SU-DHL-6 (cell line): ENCODE data around the gene CCL5.

Experiments used
- H2AFZ ChIP-seq: fragments of 200-600 bp; sonication (generic); 2 replicates; pipeline ENCODE4 v1.6.1; 2014; ENCODE audit warnings: low read depth, mild to moderate bottlenecking, moderate library complexity, mixed read lengths, antibody characterized with exemption, low read length; ENCODE audit not compliant: severe bottlenecking
- H3F3A ChIP-seq: fragments of 200-600 bp; shearing (Covaris generic); 2 replicates; pipeline ENCODE4 v1.6.0; 2016; ENCODE audit warnings: antibody characterized with exemption, mild to moderate bottlenecking; ENCODE audit not compliant: insufficient read depth
- H3K27ac ChIP-seq: fragments of 200-600 bp; sonication (generic); 2 replicates; pipeline ENCODE4 v1.5.1; 2016; ENCODE audit warnings: low read depth, mild to moderate bottlenecking, low read length, moderate library complexity, mixed read lengths
- H3K27me3 ChIP-seq: fragments of 200-600 bp; sonication (generic), shearing (Covaris generic); 2 replicates; pipeline ENCODE4 v1.6.0; 2014; ENCODE audit warnings: mild to moderate bottlenecking, low read length
- H3K36me3 ChIP-seq: fragments of 200-600 bp; sonication (generic); 2 replicates; pipeline ENCODE4 v1.6.1; 2014; ENCODE audit warnings: mild to moderate bottlenecking, low read length, mixed read lengths
- H3K4me2 ChIP-seq: fragments of 300-600, 200-600 bp; shearing (Covaris generic), sonication (generic); 2 replicates; pipeline ENCODE4 v1.6.0; 2014; ENCODE audit warnings: low read length, low read depth, mild to moderate bottlenecking; ENCODE audit not compliant: poor library complexity, severe bottlenecking
- H3K4me3 ChIP-seq: fragments of 200-600 bp; sonication (generic); 2 replicates; pipeline ENCODE4 v1.5.1; 2014; ENCODE audit warnings: antibody characterized with exemption, low read length, mild to moderate bottlenecking, mixed read lengths; ENCODE audit not compliant: insufficient read depth, poor library complexity, severe bottlenecking
- H3K79me2 ChIP-seq: fragments of 200-600 bp; sonication (generic); 2 replicates; pipeline ENCODE4 v1.6.1; 2014; ENCODE audit warnings: mild to moderate bottlenecking, low read length, moderate library complexity; ENCODE audit not compliant: insufficient read depth
- H3K9ac ChIP-seq: fragments of 200-600 bp; sonication (generic); 2 replicates; pipeline ENCODE4 v1.7.0; 2014; ENCODE audit warnings: mild to moderate bottlenecking, low read length
- H3K9me2 ChIP-seq: fragments of 200-600 bp; sonication (generic); replicated peaks from 2 replicates; pipeline ENCODE4 v1.6.1; 2014; ENCODE audit warnings: low read length; ENCODE audit not compliant: insufficient read depth
- H3K9me3 ChIP-seq: fragments of 200-600 bp; sonication (generic); 2 replicates; pipeline ENCODE4 v1.6.1; 2014; ENCODE audit warnings: low read length, mixed read lengths; ENCODE audit not compliant: insufficient read depth
- H4K20me1 ChIP-seq: fragments of 200-600 bp; sonication (generic); 2 replicates; pipeline ENCODE4 v1.6.1; 2014; ENCODE audit warnings: low read depth, mild to moderate bottlenecking, antibody characterized with exemption, low read length, moderate library complexity, mixed read lengths
- EZH2phosphoT487 ChIP-seq: fragments of 200-600 bp; sonication (generic), shearing (Covaris generic); conservative IDR thresholded peaks from 2 replicates; pipeline ENCODE4 v1.6.1; 2018; ENCODE audit warnings: mild to moderate bottlenecking, antibody characterized with exemption, low read length, moderate library complexity, mixed read lengths
- TF ChIP-seq, protein P1 (sequence below): fragments of 200-600 bp; sonication (generic); IDR thresholded peaks from one replicate; pipeline ENCODE4 v1.5.1; 2017; ENCODE audit warnings: antibody characterized with exemption, mild to moderate bottlenecking, low read length, moderate library complexity; ENCODE audit not compliant: insufficient read depth, poor library complexity, severe bottlenecking

Gene CCL5

DNA sequence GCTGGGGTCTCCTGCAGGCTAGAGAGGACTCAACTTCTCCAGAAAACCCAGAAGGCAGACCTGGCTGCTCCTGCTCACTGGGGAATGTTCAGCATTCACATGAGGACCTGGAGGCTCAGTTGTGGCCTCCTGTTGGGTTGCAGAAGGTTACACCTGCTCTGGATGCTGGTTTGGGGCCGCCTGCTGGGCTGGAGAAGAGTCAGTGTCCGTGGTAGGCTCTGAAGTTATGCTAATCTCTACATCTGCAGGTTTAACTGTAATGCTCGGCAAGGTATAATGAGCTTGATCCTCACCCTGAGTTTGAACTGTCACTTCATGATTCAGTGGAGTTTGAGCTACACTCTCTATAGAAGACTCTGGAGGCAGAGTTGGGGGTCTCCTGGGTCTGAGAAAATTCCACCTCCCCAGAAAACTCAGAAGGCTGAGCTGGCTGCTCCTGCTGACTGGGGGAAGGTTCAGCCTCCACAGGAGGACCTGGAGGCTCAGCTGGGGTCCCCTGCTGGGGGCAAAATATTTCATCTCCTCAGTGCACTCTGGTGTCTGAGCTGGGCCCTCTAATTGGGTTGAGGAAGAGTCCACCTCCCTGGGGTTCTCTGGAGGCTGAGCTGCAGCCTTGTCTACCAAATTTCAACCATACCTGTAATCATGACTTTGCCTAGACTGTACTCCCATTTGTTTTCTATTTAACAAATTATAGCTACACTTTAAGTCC is 26.9 kb upstream of the CCL5 start:
- H4K20me1 ChIP-seq, result no peaks in the 10 kb centered on the region
- no peak overlapping the region for H3K9ac ChIP-seq
- no peaks in the 10 kb centered on the region for H3K27me3 ChIP-seq
- no peak overlapping the region for H3K27ac ChIP-seq
- no peaks in the 10 kb centered on the region for H3K9me3 ChIP-seq
- no peaks in the 10 kb centered on the region for H3F3A ChIP-seq
- H2AFZ ChIP-seq, result no peak overlapping the region
- H3K4me2 ChIP-seq, result no peak overlapping the region
- no peak overlapping the region for H3K4me3 ChIP-seq
- H3K9me2 ChIP-seq, result no peaks in the 10 kb centered on the region
- TF ChIP-seq, protein P1, sequence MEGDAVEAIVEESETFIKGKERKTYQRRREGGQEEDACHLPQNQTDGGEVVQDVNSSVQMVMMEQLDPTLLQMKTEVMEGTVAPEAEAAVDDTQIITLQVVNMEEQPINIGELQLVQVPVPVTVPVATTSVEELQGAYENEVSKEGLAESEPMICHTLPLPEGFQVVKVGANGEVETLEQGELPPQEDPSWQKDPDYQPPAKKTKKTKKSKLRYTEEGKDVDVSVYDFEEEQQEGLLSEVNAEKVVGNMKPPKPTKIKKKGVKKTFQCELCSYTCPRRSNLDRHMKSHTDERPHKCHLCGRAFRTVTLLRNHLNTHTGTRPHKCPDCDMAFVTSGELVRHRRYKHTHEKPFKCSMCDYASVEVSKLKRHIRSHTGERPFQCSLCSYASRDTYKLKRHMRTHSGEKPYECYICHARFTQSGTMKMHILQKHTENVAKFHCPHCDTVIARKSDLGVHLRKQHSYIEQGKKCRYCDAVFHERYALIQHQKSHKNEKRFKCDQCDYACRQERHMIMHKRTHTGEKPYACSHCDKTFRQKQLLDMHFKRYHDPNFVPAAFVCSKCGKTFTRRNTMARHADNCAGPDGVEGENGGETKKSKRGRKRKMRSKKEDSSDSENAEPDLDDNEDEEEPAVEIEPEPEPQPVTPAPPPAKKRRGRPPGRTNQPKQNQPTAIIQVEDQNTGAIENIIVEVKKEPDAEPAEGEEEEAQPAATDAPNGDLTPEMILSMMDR, result no peak
- no peak for TF ChIP-seq EZH2phosphoT487
- H3K79me2 ChIP-seq, result no peaks in the 10 kb centered on the region
- no peaks in the 10 kb centered on the region for H3K36me3 ChIP-seq

DNA sequence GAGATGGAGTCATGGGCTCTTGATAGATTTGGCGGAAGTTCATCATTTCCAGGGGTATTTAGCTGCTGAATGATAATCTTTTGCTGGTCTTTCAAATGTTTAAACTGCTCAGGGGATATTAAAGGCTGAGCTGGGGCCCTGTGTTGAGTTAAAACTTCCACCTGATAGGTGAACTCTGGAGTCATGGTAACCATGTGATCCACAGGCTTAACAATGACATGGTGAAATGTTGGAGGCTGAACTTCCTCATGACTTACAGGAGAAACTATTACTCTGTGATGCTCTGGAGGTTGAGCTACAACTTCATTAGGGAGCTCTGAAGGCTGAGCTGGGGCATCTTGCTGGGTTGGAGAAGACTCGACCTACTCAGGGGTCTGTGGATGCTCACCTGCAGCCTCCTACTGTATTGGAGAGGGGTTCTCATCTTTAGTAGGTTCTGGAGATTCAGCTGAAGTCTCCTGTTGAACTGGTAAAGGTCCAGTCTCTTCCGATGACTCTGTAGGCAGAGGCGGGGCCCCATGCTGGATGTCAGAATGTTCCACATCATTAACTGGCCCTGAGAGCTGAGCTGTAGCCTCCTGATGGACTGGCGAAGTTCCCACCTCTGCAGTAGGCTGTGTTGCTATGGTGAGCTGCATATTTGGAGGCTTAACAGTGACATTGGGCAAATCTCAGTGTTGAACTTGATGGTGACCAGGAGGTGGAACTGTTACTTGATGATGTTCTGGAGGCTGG is 26.2 kb upstream of the CCL5 start:
- Histone ChIP-seq H3K27me3 (no peaks in the 10 kb centered on the region), H3K36me3 (no peaks in the 10 kb centered on the region), H4K20me1 (no peaks in the 10 kb centered on the region), H3K9me2 (no peaks in the 10 kb centered on the region), H3K9me3 (no peaks in the 10 kb centered on the region), H3F3A (no peaks in the 10 kb centered on the region), H2AFZ (no peak overlapping the region), H3K79me2 (no peaks in the 10 kb centered on the region), H3K4me2 (no peak overlapping the region), H3K4me3 (no peak overlapping the region), H3K9ac (no peak overlapping the region), H3K27ac (no peak overlapping the region)
- TF ChIP-seq, protein P1, result no peak
- no peak for TF ChIP-seq EZH2phosphoT487

DNA sequence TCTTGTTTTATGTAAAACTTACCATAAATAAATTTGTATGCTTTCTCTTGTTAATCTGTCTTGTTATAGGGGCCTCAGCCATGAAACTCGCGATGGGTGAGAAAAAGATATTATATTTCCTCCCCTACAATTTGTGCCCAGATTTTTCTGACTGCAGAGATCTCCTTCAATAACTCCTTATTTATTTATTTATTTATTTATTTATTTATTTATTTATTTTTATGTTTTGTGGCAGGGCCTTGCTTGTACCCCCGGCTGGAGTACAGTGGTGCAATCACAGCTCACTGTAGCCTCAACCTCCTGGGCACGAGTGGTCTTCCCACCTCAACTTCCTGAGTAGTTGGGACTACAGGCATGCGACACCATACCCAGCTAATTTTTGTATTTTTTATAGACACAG is 23.3 kb upstream of the CCL5 start:
- Histone ChIP-seq H3K36me3 (no peaks in the 10 kb centered on the region), H3K9ac (no peak overlapping the region), H3K27me3 (no peaks in the 10 kb centered on the region), H3K4me3 (no peak overlapping the region), H3F3A (no peaks in the 10 kb centered on the region), H3K79me2 (no peaks in the 10 kb centered on the region), H3K27ac (no peak overlapping the region), H3K4me2 (no peak overlapping the region), H2AFZ (no peak overlapping the region), H4K20me1 (no peaks in the 10 kb centered on the region), H3K9me2 (no peaks in the 10 kb centered on the region), H3K9me3 (no peaks in the 10 kb centered on the region)
- TF ChIP-seq, protein P1, result no peak
- no peak for TF ChIP-seq EZH2phosphoT487
